Measurements from ENCODE around the gene MAML3. TPM values are rescaled to one million over a fixed set of nuclear protein-coding genes. Genes with fewer than 3 reads are reported as not detected.

Gene MAML3
- total RNA-seq, 4 donors from 2014 or later: 2.4 to 50.5 (median 17.8) TPM

DNA sequence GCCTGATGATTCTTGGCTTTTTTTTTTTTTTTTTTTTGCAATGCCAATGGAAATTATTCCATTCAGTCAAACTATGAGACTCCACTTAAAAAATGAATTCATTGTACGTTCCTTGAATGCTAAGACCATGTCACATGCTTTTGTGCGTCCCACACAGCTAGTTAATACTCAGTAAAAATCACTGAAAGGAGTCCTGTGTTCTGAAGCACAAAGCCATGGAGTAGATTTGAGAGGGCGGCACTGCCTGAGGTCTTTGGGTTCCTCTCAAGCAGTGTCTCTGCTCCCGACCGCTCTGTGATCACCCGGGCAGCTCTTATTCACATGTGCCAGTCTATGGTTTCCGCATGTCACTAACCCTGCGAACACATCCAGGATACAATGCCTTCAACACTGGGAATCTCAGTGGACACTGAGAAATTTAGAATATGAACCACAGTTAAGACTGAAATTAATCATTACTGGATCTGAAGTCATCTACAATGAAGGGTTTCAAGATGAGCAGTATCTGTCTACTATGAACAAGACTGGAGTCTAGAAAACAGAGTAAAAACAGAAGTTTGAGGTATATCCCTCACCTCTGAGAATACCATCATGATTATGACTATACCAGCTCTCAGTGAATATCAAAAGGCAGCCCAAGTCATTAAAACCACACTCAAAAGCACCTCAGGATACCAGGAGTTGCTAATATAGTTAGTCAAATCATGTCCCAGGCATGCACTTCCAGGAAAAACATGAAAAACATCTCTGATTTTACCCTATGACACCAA lies 295.4 kb downstream of the MAML3 start:
- Histone ChIP-seq H3K4me1 (no peaks in the 10 kb centered on the region), H3K36me3 (no peaks in the 10 kb centered on the region), H3K27ac (no peak overlapping the region), H3K9me3 (no peaks in the 10 kb centered on the region), H3K27me3 (no peaks in the 10 kb centered on the region), H3K4me3 (no peak overlapping the region)
- intact Hi-C loops (cut with DNase I; ENCODE audit: low total_unique reads): no loop called here
- TF ChIP-seq POLR2A (IDR thresholded peaks at IDR 0.05): no peak
- TF ChIP-seq, protein P1, sequence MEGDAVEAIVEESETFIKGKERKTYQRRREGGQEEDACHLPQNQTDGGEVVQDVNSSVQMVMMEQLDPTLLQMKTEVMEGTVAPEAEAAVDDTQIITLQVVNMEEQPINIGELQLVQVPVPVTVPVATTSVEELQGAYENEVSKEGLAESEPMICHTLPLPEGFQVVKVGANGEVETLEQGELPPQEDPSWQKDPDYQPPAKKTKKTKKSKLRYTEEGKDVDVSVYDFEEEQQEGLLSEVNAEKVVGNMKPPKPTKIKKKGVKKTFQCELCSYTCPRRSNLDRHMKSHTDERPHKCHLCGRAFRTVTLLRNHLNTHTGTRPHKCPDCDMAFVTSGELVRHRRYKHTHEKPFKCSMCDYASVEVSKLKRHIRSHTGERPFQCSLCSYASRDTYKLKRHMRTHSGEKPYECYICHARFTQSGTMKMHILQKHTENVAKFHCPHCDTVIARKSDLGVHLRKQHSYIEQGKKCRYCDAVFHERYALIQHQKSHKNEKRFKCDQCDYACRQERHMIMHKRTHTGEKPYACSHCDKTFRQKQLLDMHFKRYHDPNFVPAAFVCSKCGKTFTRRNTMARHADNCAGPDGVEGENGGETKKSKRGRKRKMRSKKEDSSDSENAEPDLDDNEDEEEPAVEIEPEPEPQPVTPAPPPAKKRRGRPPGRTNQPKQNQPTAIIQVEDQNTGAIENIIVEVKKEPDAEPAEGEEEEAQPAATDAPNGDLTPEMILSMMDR (IDR thresholded peaks at IDR 0.05): no peak
- DNase-seq: no peak

DNA sequence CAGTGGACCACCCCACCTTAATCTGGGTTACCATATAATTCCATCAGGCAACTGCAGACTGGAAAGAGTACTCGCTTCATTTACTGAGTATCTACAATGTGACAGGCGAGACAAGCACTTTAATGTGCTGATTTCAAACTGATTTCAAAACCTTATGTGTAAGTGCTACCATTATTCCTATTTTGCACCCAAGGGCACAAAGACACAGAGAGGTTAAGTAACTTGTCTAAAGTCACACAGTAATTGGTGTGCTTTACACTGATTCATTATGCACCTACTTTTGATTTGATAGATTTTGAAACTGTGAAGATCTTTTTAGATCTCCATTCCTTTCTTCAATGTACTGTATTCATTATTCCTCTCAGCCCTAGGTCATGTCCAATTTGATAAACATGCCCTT lies 296.0 kb downstream of the MAML3 start:
- intact Hi-C loops (cut with DNase I; ENCODE audit: low total_unique reads): no loop called here
- no peaks in the 10 kb centered on the region for H3K9me3 ChIP-seq
- no peak overlapping the region for H3K4me3 ChIP-seq
- TF ChIP-seq POLR2A (IDR thresholded peaks at IDR 0.05): no peak
- TF ChIP-seq, protein P1 (IDR thresholded peaks at IDR 0.05): no peak
- no peaks in the 10 kb centered on the region for H3K36me3 ChIP-seq
- no peak overlapping the region for H3K27ac ChIP-seq
- no peak for DNase-seq
- no peaks in the 10 kb centered on the region for H3K4me1 ChIP-seq
- no peaks in the 10 kb centered on the region for H3K27me3 ChIP-seq

DNA sequence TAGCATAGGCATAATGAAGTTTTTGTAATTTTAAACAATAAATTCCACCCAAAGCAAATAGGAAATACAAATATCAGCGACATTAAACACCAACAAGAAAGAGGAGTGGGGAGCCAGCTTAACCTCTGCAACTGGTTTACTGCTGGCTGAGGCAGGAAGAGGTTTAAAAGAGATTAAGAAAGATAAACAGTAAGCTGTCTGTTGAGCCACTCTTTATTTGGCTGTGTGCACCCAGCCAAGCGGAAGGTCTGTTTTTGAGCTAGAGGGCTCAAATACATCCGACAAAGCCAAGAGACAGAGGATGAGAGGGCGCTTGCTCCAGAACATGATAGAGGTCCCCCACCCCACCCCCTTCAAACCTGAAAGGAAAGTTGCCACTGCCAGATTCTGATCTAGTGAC lies 297.0 kb downstream of the MAML3 start:
- TF ChIP-seq POLR2A (IDR thresholded peaks at IDR 0.05): no peak
- TF ChIP-seq, protein P1 (IDR thresholded peaks at IDR 0.05): no peak
- H3K4me1 ChIP-seq: no peaks in the 10 kb centered on the region
- H3K9me3 ChIP-seq: no peaks in the 10 kb centered on the region
- no peak overlapping the region for H3K4me3 ChIP-seq
- H3K27me3 ChIP-seq: no peaks in the 10 kb centered on the region
- intact Hi-C loops (cut with DNase I; ENCODE audit: low total_unique reads): no loop called here
- H3K36me3 ChIP-seq: no peaks in the 10 kb centered on the region
- H3K27ac ChIP-seq: no peak overlapping the region
- DNase-seq: no peak

DNA sequence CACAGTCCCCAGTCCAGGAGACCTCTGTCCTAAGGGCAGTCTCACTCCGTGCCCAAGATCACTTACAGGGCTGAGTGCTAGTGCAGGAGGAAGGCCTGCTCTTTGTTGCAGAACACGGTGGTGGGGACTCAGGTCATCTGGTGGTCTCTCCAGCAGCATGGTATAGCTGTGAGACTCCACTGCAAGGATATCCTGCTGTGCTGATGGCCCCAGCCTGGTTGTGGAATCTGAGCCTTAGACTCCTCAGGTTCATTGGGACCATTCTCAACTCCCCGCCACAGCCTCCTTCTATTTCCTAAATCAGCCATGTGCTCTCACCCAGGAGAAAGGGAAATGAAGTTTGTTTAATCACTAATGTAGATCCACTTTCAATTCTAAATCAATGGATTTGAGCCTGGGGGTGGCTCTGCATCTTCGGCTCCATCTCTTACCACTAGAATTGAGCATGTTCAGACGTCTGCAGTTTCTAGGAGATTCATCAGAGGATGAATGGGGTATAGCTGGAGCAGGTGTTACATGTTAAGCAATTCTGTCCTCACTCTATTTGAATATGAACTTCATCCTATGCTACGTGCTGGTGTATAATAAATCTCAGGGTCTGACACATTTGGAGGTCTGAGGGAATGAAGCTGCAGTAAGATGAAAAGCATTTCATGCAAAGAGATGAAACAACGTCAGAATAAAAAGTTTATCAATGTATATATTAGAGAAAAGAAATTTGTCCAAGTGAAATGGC lies 299.1 kb downstream of the MAML3 start:
- H3K9me3 ChIP-seq: no peaks in the 10 kb centered on the region
- H3K36me3 ChIP-seq: no peaks in the 10 kb centered on the region
- H3K27me3 ChIP-seq: no peaks in the 10 kb centered on the region
- H3K4me3 ChIP-seq: no peak overlapping the region
- H3K27ac ChIP-seq: no peak overlapping the region
- intact Hi-C loops (cut with DNase I; ENCODE audit: low total_unique reads): no loop called here
- TF ChIP-seq, protein P1 (IDR thresholded peaks at IDR 0.05): no peak
- no peak for TF ChIP-seq POLR2A (IDR thresholded peaks at IDR 0.05)
- H3K4me1 ChIP-seq: no peaks in the 10 kb centered on the region
- DNase-seq: no peak

DNA sequence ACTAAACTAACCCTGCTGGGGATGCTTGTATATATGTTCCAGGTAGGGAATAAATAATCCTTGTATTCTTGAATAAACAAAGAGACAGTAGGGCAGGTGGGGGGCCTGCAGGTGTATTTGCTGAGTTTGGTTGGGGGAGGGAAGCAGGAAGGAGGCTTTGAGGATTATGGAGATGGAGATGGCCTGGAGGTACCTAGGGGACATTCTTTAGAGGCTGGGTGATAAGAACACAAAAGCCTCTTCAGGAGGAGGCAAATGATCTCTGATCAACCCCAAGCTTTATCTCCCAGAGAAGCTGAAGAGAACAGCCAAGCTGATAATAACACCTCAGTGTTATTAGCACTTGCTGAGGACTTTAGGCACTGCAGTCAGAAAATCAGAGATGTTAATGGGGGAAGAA lies 300.7 kb downstream of the MAML3 start:
- H3K4me1 ChIP-seq: no peaks in the 10 kb centered on the region
- no peak overlapping the region for H3K27ac ChIP-seq
- intact Hi-C loops (cut with DNase I; ENCODE audit: low total_unique reads): no loop called here
- no peaks in the 10 kb centered on the region for H3K36me3 ChIP-seq
- H3K4me3 ChIP-seq: no peak overlapping the region
- TF ChIP-seq, protein P1 (IDR thresholded peaks at IDR 0.05): no peak
- TF ChIP-seq POLR2A (IDR thresholded peaks at IDR 0.05): no peak
- H3K27me3 ChIP-seq: no peaks in the 10 kb centered on the region
- no peaks in the 10 kb centered on the region for H3K9me3 ChIP-seq
- DNase-seq: no peak

All from uterus (tissue), 4 donors.